H9 (cell line): ENCODE measurements around the gene C12orf57. TPM values are rescaled to one million over a fixed set of nuclear protein-coding genes. Genes with fewer than 3 reads are reported as not detected.

Source experiments
- DNase-seq: peaks from one replicate; pipeline ENCODE4 v3.0.0-alpha.2; 2017
- H2AFZ ChIP-seq: one replicate; pipeline ENCODE4 v1.6.1; 2013; ENCODE audit warnings: mild to moderate bottlenecking, low read length, control low read depth, moderate library complexity
- H2AK5ac ChIP-seq: 2 replicates; pipeline ENCODE4 v1.6.1; 2013; ENCODE audit warnings: low read length, control low read depth, mixed read lengths; ENCODE audit not compliant: insufficient read length
- H2BK120ac ChIP-seq: one replicate; pipeline ENCODE4 v1.6.1; 2013; ENCODE audit warnings: low read depth, mild to moderate bottlenecking, low read length, control low read depth, inconsistent platforms; ENCODE audit not compliant: poor library complexity, severe bottlenecking
- H2BK12ac ChIP-seq: 2 replicates; pipeline ENCODE4 v1.6.1; 2013; ENCODE audit warnings: low read length, control low read depth, mixed read lengths, low read depth; ENCODE audit not compliant: insufficient read length
- H2BK15ac ChIP-seq: 2 replicates; pipeline ENCODE4 v1.6.1; 2013; ENCODE audit warnings: low read depth, low read length, control low read depth
- H2BK20ac ChIP-seq: one replicate; pipeline ENCODE4 v1.6.1; 2013; ENCODE audit warnings: low read depth, mild to moderate bottlenecking, low read length, control low read depth, inconsistent platforms; ENCODE audit not compliant: poor library complexity, severe bottlenecking
- H2BK5ac ChIP-seq: 2 replicates; pipeline ENCODE4 v1.6.1; 2013; ENCODE audit warnings: low read length, control low read depth, mixed read lengths; ENCODE audit not compliant: insufficient read length
- H3K14ac ChIP-seq: 2 replicates; pipeline ENCODE4 v1.6.1; 2013; ENCODE audit warnings: low read length, control low read depth; ENCODE audit not compliant: insufficient read depth
- H3K18ac ChIP-seq: 2 replicates; pipeline ENCODE4 v1.6.1; 2013; ENCODE audit warnings: low read depth, mild to moderate bottlenecking, mixed read lengths, low read length, control low read depth; ENCODE audit not compliant: insufficient read length
- H3K23ac ChIP-seq: 2 replicates; pipeline ENCODE4 v1.6.1; 2013; ENCODE audit warnings: low read length, control low read depth, mixed read lengths, low read depth; ENCODE audit not compliant: insufficient read length
- H3K23me2 ChIP-seq: 2 replicates; pipeline ENCODE4 v1.6.1; 2013; ENCODE audit warnings: low read depth, mild to moderate bottlenecking, mixed read lengths, low read length, control low read depth; ENCODE audit not compliant: insufficient read length, poor library complexity, severe bottlenecking
- H3K27ac ChIP-seq: 2 replicates; pipeline ENCODE4 v1.5.1; 2013; ENCODE audit warnings: low read length, control low read depth, mixed read lengths, low read depth; ENCODE audit not compliant: insufficient read length
- H3K27me3 ChIP-seq: 2 replicates; pipeline ENCODE4 v1.6.1; 2013; ENCODE audit warnings: low read length, control low read depth, inconsistent platforms; ENCODE audit not compliant: insufficient read depth
- H3K4ac ChIP-seq: 2 replicates; pipeline ENCODE4 v1.6.1; 2013; ENCODE audit warnings: low read depth, mild to moderate bottlenecking, control low read depth, inconsistent platforms, low read length, moderate library complexity
- H3K4me1 ChIP-seq: 2 replicates; pipeline ENCODE4 v1.6.1; 2013; ENCODE audit warnings: low read length, control low read depth, inconsistent platforms; ENCODE audit not compliant: insufficient read depth
- H3K4me2 ChIP-seq: 2 replicates; pipeline ENCODE4 v1.6.1; 2013; ENCODE audit warnings: low read length, control low read depth, mixed read lengths; ENCODE audit not compliant: insufficient read length, insufficient read depth
- H3K56ac ChIP-seq: 2 replicates; pipeline ENCODE4 v1.6.1; 2013; ENCODE audit warnings: low read depth, mild to moderate bottlenecking, mixed read lengths, low read length, control low read depth; ENCODE audit not compliant: insufficient read length
- H3K79me1 ChIP-seq: 2 replicates; pipeline ENCODE4 v1.6.1; 2013; ENCODE audit warnings: low read depth, mild to moderate bottlenecking, moderate library complexity, low read length, control low read depth, inconsistent platforms; ENCODE audit not compliant: insufficient read depth, poor library complexity, severe bottlenecking
- H3K79me2 ChIP-seq: 2 replicates; pipeline ENCODE4 v1.6.1; 2013; ENCODE audit warnings: low read length, control low read depth, inconsistent platforms; ENCODE audit not compliant: insufficient read depth
- H3K9ac ChIP-seq: 2 replicates; pipeline ENCODE4 v1.6.1; 2013; ENCODE audit warnings: low read length, control low read depth, mixed read lengths; ENCODE audit not compliant: insufficient read length; ENCODE audit errors: extremely low read depth
- H3K9me3 ChIP-seq: one replicate; pipeline ENCODE4 v1.6.1; 2013; ENCODE audit warnings: low read depth, low read length, inconsistent platforms; ENCODE audit not compliant: control insufficient read depth
- H3T11ph ChIP-seq: one replicate; pipeline ENCODE4 v1.6.1; 2013; ENCODE audit warnings: mild to moderate bottlenecking, low read length, control low read depth, inconsistent platforms
- H4K20me1 ChIP-seq: one replicate; pipeline ENCODE4 v1.6.1; 2013; ENCODE audit not compliant: control insufficient read depth, insufficient read length, insufficient read depth
- H4K5ac ChIP-seq: 2 replicates; pipeline ENCODE4 v1.6.1; 2013; ENCODE audit warnings: low read depth, mild to moderate bottlenecking, mixed read lengths, low read length, control low read depth; ENCODE audit not compliant: insufficient read length
- H4K8ac ChIP-seq: replicated peaks from 2 replicates; pipeline ENCODE4 v1.6.1; 2013; ENCODE audit warnings: low read length, control low read depth, mixed read lengths, low read depth; ENCODE audit not compliant: insufficient read length
- H4K91ac ChIP-seq: 2 replicates; pipeline ENCODE4 v1.6.1; 2013; ENCODE audit warnings: low read depth, mild to moderate bottlenecking, moderate library complexity, mixed read lengths, low read length, control low read depth; ENCODE audit not compliant: insufficient read length
- H3K27ac Mint-ChIP-seq, 3 experiments: 2 replicates in 2 of 3; 3 replicates in 1 of 3; pipeline ENCODE4 v1.8.0; 2020 to 2021; ENCODE audit warnings: mixed read lengths in 3 of 3, mild to moderate bottlenecking in 1 of 3, moderate library complexity in 1 of 3
- H3K27me3 Mint-ChIP-seq: 2 replicates; pipeline ENCODE4 v1.8.0; 2021; ENCODE audit warnings: low read depth, mild to moderate bottlenecking, moderate library complexity, mixed read lengths
- H3K36me3 Mint-ChIP-seq, 3 experiments: 2 replicates in 2 of 3; 3 replicates in 1 of 3; pipeline ENCODE4 v1.8.0; 2020 to 2021; ENCODE audit warnings: low read depth in 3 of 3, mixed read lengths in 3 of 3; ENCODE audit not compliant: insufficient read depth in 1 of 3
- H3K4me1 Mint-ChIP-seq, 2 experiments: 2 replicates each; pipeline ENCODE4 v1.8.0; 2020; ENCODE audit warnings: mixed read lengths in 2 of 2
- H3K4me3 Mint-ChIP-seq, 2 experiments: 2 replicates in 1 of 2; 3 replicates in 1 of 2; pipeline ENCODE4 v1.8.0; 2020 to 2021; ENCODE audit warnings: mild to moderate bottlenecking in 2 of 2, mixed read lengths in 2 of 2, moderate library complexity in 1 of 2
- H3K9me3 Mint-ChIP-seq, 2 experiments: 2 replicates in 1 of 2; 3 replicates in 1 of 2; pipeline ENCODE4 v1.8.0; 2020; ENCODE audit warnings: mild to moderate bottlenecking in 2 of 2, mixed read lengths in 2 of 2, moderate library complexity in 1 of 2
- WGBS: extraction: QIAGEN DNeasy Blood & Tissue Kit; methylation state at CpG from one replicate; pipeline ENCODE4 v1.1.7; 2013; ENCODE audit warnings: missing lambda C conversion rate, low lambda C conversion rate, mixed read lengths; ENCODE audit not compliant: insufficient read length; ENCODE audit errors: extremely low coverage; 5-methylcytosine and 5-hydroxymethylcytosine counted together
- total RNA-seq: library from RNA; stranded (reverse); gene quantifications from 2 replicates; pipeline ENCODE4 v1.2.1, GENCODE V29; 2021
- TF ChIP-seq, protein P1 (sequence below): fragments of 200-600 bp; sonication (generic); conservative IDR thresholded peaks from 3 replicates; pipeline ENCODE4 v1.8.0; 2021; ENCODE audit warnings: antibody characterized with exemption, mild to moderate bottlenecking

Gene C12orf57
- total RNA-seq, 1 experiment from 2014 or later: 195 TPM

DNA sequence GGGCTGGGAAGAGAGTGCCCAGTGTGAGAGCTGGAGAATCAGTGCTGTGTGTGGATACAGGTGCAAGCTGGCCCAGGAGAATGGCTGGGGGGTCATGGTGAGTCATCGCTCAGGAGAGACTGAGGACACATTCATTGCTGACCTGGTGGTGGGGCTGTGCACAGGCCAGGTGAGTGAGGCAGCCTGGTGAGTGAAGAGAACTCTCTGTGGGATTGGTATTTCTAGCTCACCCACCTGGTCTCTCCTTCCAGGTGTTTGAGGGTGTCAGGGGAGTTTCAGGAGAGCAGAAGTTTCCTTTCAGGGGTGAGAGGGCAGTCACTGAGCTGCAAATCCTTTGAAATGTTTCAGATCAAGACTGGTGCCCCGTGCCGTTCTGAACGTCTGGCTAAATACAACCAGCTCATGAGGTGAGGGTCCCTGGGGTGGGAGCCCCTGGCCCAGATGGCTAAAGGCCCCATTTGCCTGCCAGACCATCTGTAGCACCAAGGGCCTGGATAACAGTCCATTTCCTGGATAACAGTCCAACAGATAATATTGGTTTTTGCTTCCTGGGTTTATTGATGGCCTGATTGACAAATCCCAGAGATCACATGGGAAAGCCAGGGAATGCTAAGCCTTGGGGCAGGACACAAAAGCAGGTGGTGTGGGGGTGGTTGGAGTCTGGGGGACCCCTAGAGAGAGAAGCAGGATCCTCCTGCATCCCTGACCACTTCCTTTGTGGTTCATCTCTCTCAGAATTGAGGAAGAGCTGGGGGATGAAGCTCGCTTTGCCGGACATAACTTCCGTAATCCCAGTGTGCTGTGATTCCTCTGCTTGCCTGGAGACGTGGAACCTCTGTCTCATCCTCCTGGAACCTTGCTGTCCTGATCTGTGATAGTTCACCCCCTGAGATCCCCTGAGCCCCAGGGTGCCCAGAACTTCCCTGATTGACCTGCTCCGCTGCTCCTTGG is 21.6 kb upstream of the C12orf57 start:
- Histone ChIP-seq H3K27ac (no peak overlapping the region), H2BK12ac (no peak overlapping the region), H3K9ac (no peak overlapping the region), H4K20me1 (no peaks in the 10 kb centered on the region), H3K23ac (no peak overlapping the region), H2BK5ac (no peak overlapping the region), H2AFZ (no peak overlapping the region), H3K9me3 (no peaks in the 10 kb centered on the region), H4K8ac (no peak overlapping the region), H3K23me2 (peaks cover 18% of the 10 kb centered on the region), H3K4me1 (peaks cover 3% of the 10 kb centered on the region; the same call in 1 of the 2 replicates), H4K91ac (no peak overlapping the region), H3K4ac (no peak overlapping the region), H2BK15ac (no peak overlapping the region), H3K56ac (no peak overlapping the region), H3K14ac (no peak overlapping the region), H2BK20ac (no peak overlapping the region), H3T11ph (no peak overlapping the region), H3K79me1 (no peaks in the 10 kb centered on the region), H2AK5ac (no peak overlapping the region), H3K27me3 (no peaks in the 10 kb centered on the region), H3K4me2 (no peak overlapping the region), H3K18ac (no peak overlapping the region), H3K79me2 (no peaks in the 10 kb centered on the region), H4K5ac (no peak overlapping the region), H2BK120ac (no peak overlapping the region)
- Mint-ChIP-seq H3K4me3 (no peak overlapping the region; a peak in 1 of 5 replicates), H3K27me3 (peaks cover 1% of the 10 kb centered on the region; the same call in 1 of the 2 replicates), H3K27ac (peak overlapping the region; percentile 76 to 94 (median 85); a peak in 5 of 7 replicates), H3K4me1 (peaks cover 44 to 49% of the 10 kb centered on the region in 2 experiments), H3K9me3 (peaks cover 0 to 2% of the 10 kb centered on the region in 2 experiments; a peak in 1 of 5 replicates), H3K36me3 (peaks cover 29 to 53% (median 52%) of the 10 kb centered on the region in 3 experiments)
- TF ChIP-seq, protein P1, sequence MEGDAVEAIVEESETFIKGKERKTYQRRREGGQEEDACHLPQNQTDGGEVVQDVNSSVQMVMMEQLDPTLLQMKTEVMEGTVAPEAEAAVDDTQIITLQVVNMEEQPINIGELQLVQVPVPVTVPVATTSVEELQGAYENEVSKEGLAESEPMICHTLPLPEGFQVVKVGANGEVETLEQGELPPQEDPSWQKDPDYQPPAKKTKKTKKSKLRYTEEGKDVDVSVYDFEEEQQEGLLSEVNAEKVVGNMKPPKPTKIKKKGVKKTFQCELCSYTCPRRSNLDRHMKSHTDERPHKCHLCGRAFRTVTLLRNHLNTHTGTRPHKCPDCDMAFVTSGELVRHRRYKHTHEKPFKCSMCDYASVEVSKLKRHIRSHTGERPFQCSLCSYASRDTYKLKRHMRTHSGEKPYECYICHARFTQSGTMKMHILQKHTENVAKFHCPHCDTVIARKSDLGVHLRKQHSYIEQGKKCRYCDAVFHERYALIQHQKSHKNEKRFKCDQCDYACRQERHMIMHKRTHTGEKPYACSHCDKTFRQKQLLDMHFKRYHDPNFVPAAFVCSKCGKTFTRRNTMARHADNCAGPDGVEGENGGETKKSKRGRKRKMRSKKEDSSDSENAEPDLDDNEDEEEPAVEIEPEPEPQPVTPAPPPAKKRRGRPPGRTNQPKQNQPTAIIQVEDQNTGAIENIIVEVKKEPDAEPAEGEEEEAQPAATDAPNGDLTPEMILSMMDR: no peak
- DNase-seq: no peak
- WGBS: no CpG with 5 or more reads among the region's 9 CpGs
